K562 (cell line): Measurements from ENCODE around the gene SKIC2. TPM values are rescaled to one million over a fixed set of nuclear protein-coding genes. Genes with fewer than 3 reads are reported as not detected.
A peak's percentile ranks its signal among the peaks of the same experiment; 100 is the strongest.

Experiments
- ATAC-seq: fragments of 200-7000 bp; cut with Tn5 transposase; 3 replicates; pipeline ENCODE4 v1.9.1; 2020; ENCODE audit warnings: moderate library complexity
- BruUV-seq: library from RNA; stranded (reverse); fragments of 400-500 nt; replicated peaks from 2 replicates; lab custom pipeline; 2021; lab: Mats Ljungman, UMichigan
- CTCF ChIA-PET: fragments of 300-600 bp; formaldehyde crosslinking; extraction: SDS; loops from one replicate; lab custom pipeline; 2021; ENCODE audit warnings: low intra/inter-chr PET ratio; lab: Yijun Ruan, JAX
- POLR2A ChIA-PET: fragments of 300-600, 350-650 bp; sonication (Branson Sonifier 250); formaldehyde crosslinking; extraction: SDS; loops from one replicate; lab custom pipeline; 2021; ENCODE audit warnings: antibody characterized with exemption, inconsistent platforms; lab: Yijun Ruan, JAX
- DNase-seq, 4 experiments: peaks; one replicate each; pipeline versions ENCODE4 v3.0.0 to v3.0.0-alpha.2; 2011 to 2018; ENCODE audit warnings: low spot score in 3 of 4, mixed read lengths in 3 of 4; ENCODE audit errors: extremely low read depth in 1 of 4
- FAIRE-seq: peaks from 2 replicates; lab custom pipeline; 2011; peaks lifted over from hg19 to GRCh38; lab: Jason Lieb, UNC
- H2AFZ ChIP-seq: 2 replicates; pipeline ENCODE4 v1.6.0; 2011; ENCODE audit warnings: low read depth, low read length, control low read depth, inconsistent platforms
- H3K27ac ChIP-seq: fragments of 200-600 bp; 3 replicates; pipeline ENCODE4 v1.8.0; 2011; ENCODE audit warnings: low read depth, mild to moderate bottlenecking, control low read depth, inconsistent platforms, low read length, moderate library complexity, mixed read lengths; ENCODE audit errors: extremely low read depth
- H3K27me3 ChIP-seq, 2 experiments: fragments of 300-600 bp in 1 of 2; 2 replicates in 1 of 2; 3 replicates in 1 of 2; pipeline versions ENCODE4 v1.6.0 to v1.8.0; 2011; ENCODE audit warnings: inconsistent platforms in 2 of 2, low read length in 2 of 2, mild to moderate bottlenecking in 1 of 2, mixed read lengths in 1 of 2, moderate library complexity in 1 of 2; ENCODE audit not compliant: control insufficient read depth in 2 of 2, insufficient read depth in 2 of 2
- H3K36me3 ChIP-seq: fragments of 300-600 bp; 3 replicates; pipeline ENCODE4 v1.8.0; 2011; ENCODE audit warnings: mild to moderate bottlenecking, low read length, inconsistent platforms; ENCODE audit not compliant: control insufficient read depth, insufficient read depth
- H3K4me1 ChIP-seq, 2 experiments: fragments of 200-600 bp in 1 of 2; replicated peaks in 1 of 2; 2 replicates in 1 of 2; 3 replicates in 1 of 2; pipeline versions ENCODE4 v1.5.1 to v1.8.0; 2011; ENCODE audit warnings: inconsistent platforms in 2 of 2, low read length in 2 of 2, mild to moderate bottlenecking in 1 of 2, mixed read lengths in 1 of 2, moderate library complexity in 1 of 2; ENCODE audit not compliant: control insufficient read depth in 2 of 2, insufficient read depth in 2 of 2
- H3K4me2 ChIP-seq: 2 replicates; pipeline ENCODE4 v1.6.1; 2011; ENCODE audit warnings: low read length, control low read depth, inconsistent platforms, mixed read lengths; ENCODE audit not compliant: insufficient read depth
- H3K4me3 ChIP-seq: fragments of 200-600 bp; sonication (generic), shearing (Covaris generic); 2 replicates; pipeline ENCODE4 v1.5.1; 2016; ENCODE audit warnings: control low read depth, inconsistent platforms
- H3K79me2 ChIP-seq: fragments of 200-600 bp; 3 replicates; pipeline ENCODE4 v1.8.0; 2011; ENCODE audit warnings: low read length, inconsistent platforms; ENCODE audit not compliant: control insufficient read depth, insufficient read depth
- H3K9ac ChIP-seq, 2 experiments: 2 replicates each; pipeline versions ENCODE4 v1.6.0 to v1.6.1; 2011; ENCODE audit warnings: low read depth in 2 of 2, low read length in 2 of 2, control low read depth in 1 of 2, inconsistent platforms in 1 of 2, mild to moderate bottlenecking in 1 of 2, mixed read lengths in 1 of 2; ENCODE audit not compliant: insufficient read depth in 1 of 2
- H3K9me1 ChIP-seq: one replicate; pipeline ENCODE4 v1.6.0; 2011; ENCODE audit warnings: inconsistent platforms, mild to moderate bottlenecking, low read length, moderate library complexity; ENCODE audit not compliant: control insufficient read depth, insufficient read depth
- H3K9me3 ChIP-seq: replicated peaks from 2 replicates; pipeline ENCODE4 v1.5.1; 2011; ENCODE audit warnings: low read depth, low read length, inconsistent platforms; ENCODE audit not compliant: control insufficient read depth, insufficient read depth
- H4K20me1 ChIP-seq: replicated peaks from 2 replicates; pipeline ENCODE4 v1.6.1; 2011; ENCODE audit warnings: low read length, inconsistent platforms, mixed read lengths; ENCODE audit not compliant: control insufficient read depth, insufficient read depth
- DNMT1 ChIP-seq: fragments of 450-650 bp; IDR thresholded peaks from 2 replicates; pipeline ENCODE4 v1.6.1; 2016; ENCODE audit warnings: antibody characterized with exemption, mild to moderate bottlenecking
- E2F4 ChIP-seq: sonication (generic); formaldehyde crosslinking; IDR thresholded peaks from 2 replicates; pipeline ENCODE4 v1.8.0; 2022; ENCODE audit warnings: mild to moderate bottlenecking, low read depth, missing genetic modification reagents
- FOXP1 ChIP-seq: sonication (generic); formaldehyde crosslinking; IDR thresholded peaks from 2 replicates; pipeline ENCODE4 v1.8.0; 2022; ENCODE audit warnings: mild to moderate bottlenecking, missing genetic modification reagents
- GABPA ChIP-seq: fragments of 200-800 bp; sonication (Bioruptor generic); conservative IDR thresholded peaks from 2 replicates; pipeline ENCODE4 v1.6.1; 2016; ENCODE audit warnings: low read depth, missing genetic modification characterization, missing compliant biosample characterization
- HDAC1 ChIP-seq, 2 experiments: fragments of 450-650 bp; IDR thresholded peaks; 2 replicates each; pipeline ENCODE4 v1.6.1; 2016 to 2017; ENCODE audit warnings: inconsistent platforms in 1 of 2, mild to moderate bottlenecking in 1 of 2, moderate library complexity in 1 of 2
- JUND ChIP-seq, 2 experiments: IDR thresholded peaks; 2 replicates in 1 of 2; 3 replicates in 1 of 2; pipeline ENCODE4 v1.6.1; 2011; ENCODE audit warnings: borderline replicate concordance in 2 of 2, low read depth in 2 of 2, low read length in 2 of 2, improper control_type of control experiment in 1 of 2, missing biosample characterization in 1 of 2, missing genetic modification characterization in 1 of 2, missing genetic modification reagents in 1 of 2
- MTA3 ChIP-seq: fragments of 450-650 bp; formaldehyde crosslinking; IDR thresholded peaks from 2 replicates; pipeline ENCODE4 v1.6.1; 2017; ENCODE audit warnings: mild to moderate bottlenecking, borderline replicate concordance
- TAF9B ChIP-seq: fragments of 450-650 bp; IDR thresholded peaks from 2 replicates; pipeline ENCODE4 v1.6.1; 2018; ENCODE audit warnings: mild to moderate bottlenecking; ENCODE audit not compliant: partially characterized antibody
- ZNF436 ChIP-seq: fragments of 250-450, 450-650 bp; sonication (Bioruptor Pico); formaldehyde crosslinking; IDR thresholded peaks from 2 replicates; pipeline ENCODE4 v1.7.0; 2020; ENCODE audit warnings: mild to moderate bottlenecking
- ZNF512 ChIP-seq: IDR thresholded peaks from 2 replicates; pipeline ENCODE4 v1.6.1; 2016; ENCODE audit warnings: missing genetic modification characterization, missing compliant biosample characterization
- WGBS: fragments of 100-300 bp; shearing (Covaris generic); methylation state at CpG from one replicate; pipeline ENCODE4 v1.1.6; 2016; ENCODE audit warnings: low coverage, mixed read lengths; ENCODE audit not compliant: insufficient coverage; ENCODE audit errors: missing lambda C conversion rate; 5-methylcytosine and 5-hydroxymethylcytosine counted together
- in situ Hi-C: fragments of 300-500 bp; cut with MboI; formaldehyde crosslinking; loops from 4 replicates; pipeline ENCODE4 v1.15.0; 2018; ENCODE audit warnings: inconsistent platforms, mixed read lengths
- intact Hi-C: fragments of 100-400 bp; cut with micrococcal nuclease; formaldehyde crosslinking; loops from 2 replicates; pipeline ENCODE4 v1.14.2; 2022
- polyA plus RNA-seq, 8 experiments: library from polyadenylated mRNA; depleted of rRNA in 4 of 8; stranded (reverse) in 5 of 8; unstranded in 3 of 8; fragments of >200 nt; fragmentation: Nextera tagmentation in 2 of 8; fragmentation: Illumina TruSeq in 1 of 8; extraction: Ambion mirVana in 2 of 8; extraction: Trizol in 1 of 8; gene quantifications; 2 replicates each; pipeline versions ENCODE4 v1.2.1 to v1.2.3, GENCODE V29; 2011 to 2014; ENCODE audit warnings: inconsistent platforms in 1 of 8, missing spikeins in 1 of 8
- total RNA-seq, 7 experiments: library from RNA; depleted of rRNA in 6 of 7; stranded (reverse); fragments of >200 nt in 6 of 7; fragmentation: Illumina TruSeq in 2 of 7; extraction: Trizol in 2 of 7; gene quantifications; 2 replicates each; pipeline versions ENCODE4 v1.2.1 to v1.2.3, GENCODE V29; 2011 to 2021; ENCODE audit warnings: low replicate concordance in 1 of 7
- TF ChIP-seq, protein P1 (sequence below), 2 experiments: IDR thresholded peaks in 1 of 2; conservative IDR thresholded peaks in 1 of 2; 2 replicates each; pipeline ENCODE4 v1.6.1; 2016; ENCODE audit warnings: low read depth in 2 of 2, mild to moderate bottlenecking in 1 of 2, missing compliant biosample characterization in 1 of 2, missing genetic modification characterization in 1 of 2, moderate library complexity in 1 of 2

The SKIC2 gene
- total and polyA plus RNA-seq, 9 of the 15 experiments (the other 6 are each of a cell fraction or from before 2014, with no cell fraction given) = 3.3 to 94.6 (median 38.8) TPM

DNA sequence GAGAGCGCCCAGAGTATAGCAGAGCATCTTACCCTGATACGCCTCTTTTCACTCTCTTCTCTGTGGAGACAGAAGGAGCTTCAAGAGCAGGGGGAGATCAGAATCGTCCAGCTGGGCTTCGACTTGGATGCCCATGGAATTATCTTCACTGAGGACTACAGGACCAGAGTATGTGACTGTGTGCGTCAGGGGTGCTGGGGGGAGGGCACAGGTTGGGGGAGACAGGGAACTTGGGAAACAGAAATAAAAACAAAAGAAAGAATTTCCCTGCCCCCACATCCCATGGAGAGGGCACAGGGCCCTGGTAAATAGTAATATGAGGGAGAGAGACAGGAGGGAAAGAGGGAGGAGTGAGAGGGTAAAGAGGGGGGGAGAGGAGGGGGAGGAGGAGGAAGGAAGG lies 19.9 kb downstream of the SKIC2 start:
- no peak overlapping the region for H2AFZ ChIP-seq
- intact Hi-C loops = loop anchor here (10.0 kb wide), 1 partner anchor 244 kb away; the partner anchor contains the start of gene CLIC1
- POLR2A ChIA-PET = interaction anchor here (1.1 kb wide), 1 partner anchor 26 kb away, joined by 3 read pairs; no protein-coding TSS in a partner anchor
- H4K20me1 ChIP-seq = no peaks in the 10 kb centered on the region
- CTCF ChIA-PET = no interaction called here
- no peaks in the 10 kb centered on the region for H3K9me3 ChIP-seq
- ATAC-seq (peak; percentile 35), FAIRE-seq (peak; percentile 29), DNase-seq (peak in 1 of 4 experiments; percentile 52)
- peak overlapping the region; percentile 54 for H3K4me2 ChIP-seq
- peak overlapping the region; percentile 28 to 77; a peak in 3 of 4 replicates for H3K9ac ChIP-seq
- H3K27ac ChIP-seq = peak overlapping the region; percentile 87
- no peaks in the 10 kb centered on the region for H3K27me3 ChIP-seq
- BruUV-seq = no TSS peak
- peaks cover 34 to 39% of the 10 kb centered on the region in 2 experiments for H3K4me1 ChIP-seq
- no peaks in the 10 kb centered on the region for H3K9me1 ChIP-seq
- H3K36me3 ChIP-seq = peaks cover 18% of the 10 kb centered on the region
- peaks cover 24% of the 10 kb centered on the region for H3K79me2 ChIP-seq
- in situ Hi-C loops = no loop called here
- no peak overlapping the region for H3K4me3 ChIP-seq
- TF ChIP-seq ZNF436 = no peak
- TF ChIP-seq GABPA (tag) = no peak
- 0 out of 2 replicates have a peak, but pooled peaks have one; percentile 1 for TF ChIP-seq JUND (IDR thresholded peaks at IDR 0.05; ENCODE audit: borderline replicate concordance, low read depth, low read length)
- TF ChIP-seq JUND (tag; IDR thresholded peaks at IDR 0.05; ENCODE audit: borderline replicate concordance, low read depth, low read length) = no peak
- no peak for TF ChIP-seq TAF9B
- TF ChIP-seq, protein P1, sequence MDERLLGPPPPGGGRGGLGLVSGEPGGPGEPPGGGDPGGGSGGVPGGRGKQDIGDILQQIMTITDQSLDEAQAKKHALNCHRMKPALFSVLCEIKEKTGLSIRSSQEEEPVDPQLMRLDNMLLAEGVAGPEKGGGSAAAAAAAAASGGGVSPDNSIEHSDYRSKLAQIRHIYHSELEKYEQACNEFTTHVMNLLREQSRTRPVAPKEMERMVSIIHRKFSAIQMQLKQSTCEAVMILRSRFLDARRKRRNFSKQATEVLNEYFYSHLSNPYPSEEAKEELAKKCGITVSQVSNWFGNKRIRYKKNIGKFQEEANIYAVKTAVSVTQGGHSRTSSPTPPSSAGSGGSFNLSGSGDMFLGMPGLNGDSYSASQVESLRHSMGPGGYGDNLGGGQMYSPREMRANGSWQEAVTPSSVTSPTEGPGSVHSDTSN (CRISPR knock-in tag; IDR thresholded peaks at IDR 0.05; ENCODE audit: low read depth) = no peak
- TF ChIP-seq, protein P1 (tag; conservative IDR thresholded peaks at IDR 0.05; ENCODE audit: low read depth) = no peak
- no peak for TF ChIP-seq E2F4 (CRISPR knock-in tag)
- no peak for TF ChIP-seq DNMT1
- TF ChIP-seq MTA3 = no peak
- TF ChIP-seq ZNF512 (tag) = no peak
- TF ChIP-seq HDAC1 (IDR thresholded peaks at IDR 0.05) = 0 out of 4 replicates have a peak, but pooled peaks of 1 of the 2 experiments have one; percentile 21
- TF ChIP-seq FOXP1 = no peak
- WGBS = 53% methylated on average over 5 of the region's 5 CpGs
